HepG2 (cell line): ENCODE measurements around the gene ANO1. TPM values are rescaled to one million over a fixed set of nuclear protein-coding genes. Genes with fewer than 3 reads are reported as not detected.

Experiments
- ATAC-seq: fragments of 200-7000 bp; cut with Tn5 transposase; 3 replicates; pipeline ENCODE4 v1.9.1; 2020; ENCODE audit warnings: mild to moderate bottlenecking, moderate library complexity
- BruUV-seq: library from RNA; stranded (reverse); fragments of 400-500 nt; replicated peaks from 2 replicates; lab custom pipeline; 2021; lab: Mats Ljungman, UMichigan
- CTCF ChIA-PET: fragments of 300-600 bp; formaldehyde crosslinking; extraction: SDS; loops from one replicate; lab custom pipeline; 2021; ENCODE audit warnings: low total read pairs, inconsistent platforms, low intra/inter-chr PET ratio; lab: Yijun Ruan, JAX
- POLR2A ChIA-PET: fragments of 350-600 bp; sonication (Branson Sonifier 250); formaldehyde crosslinking; loops from one replicate; lab custom pipeline; 2020; ENCODE audit warnings: antibody characterized with exemption, inconsistent platforms; lab: Yijun Ruan, JAX
- DNase-seq: peaks from one replicate; pipeline ENCODE4 v3.0.0-alpha.2; 2015; ENCODE audit warnings: low spot score
- FAIRE-seq: peaks from 3 replicates; lab custom pipeline; 2011; peaks lifted over from hg19 to GRCh38; lab: Jason Lieb, UNC
- H2AFZ ChIP-seq: one replicate; pipeline ENCODE4 v1.6.1; 2011; ENCODE audit warnings: low read length, inconsistent platforms
- H3K27ac ChIP-seq: fragments of 300-600 bp; 3 replicates; pipeline ENCODE4 v1.8.0; 2011; ENCODE audit warnings: mixed run types, mild to moderate bottlenecking, mixed read lengths, low read length, inconsistent platforms; ENCODE audit not compliant: insufficient read depth; ENCODE audit errors: extremely low read length
- H3K27me3 ChIP-seq, 2 experiments: fragments of 200-600 bp in 1 of 2; 2 replicates in 1 of 2; 3 replicates in 1 of 2; pipeline versions ENCODE4 v1.6.0 to v1.8.0; 2011; ENCODE audit warnings: low read length in 2 of 2, mild to moderate bottlenecking in 2 of 2, moderate library complexity in 2 of 2, inconsistent platforms in 1 of 2; ENCODE audit not compliant: insufficient read depth in 2 of 2, control insufficient read depth in 1 of 2
- H3K36me3 ChIP-seq, 2 experiments: fragments of 200-600 bp in 1 of 2; replicated peaks in 1 of 2; 2 replicates in 1 of 2; 3 replicates in 1 of 2; pipeline versions ENCODE4 v1.5.1 to v1.8.0; 2011; ENCODE audit warnings: low read length in 2 of 2, inconsistent platforms in 1 of 2; ENCODE audit not compliant: insufficient read depth in 2 of 2, control insufficient read depth in 1 of 2
- H3K4me1 ChIP-seq: 2 replicates; pipeline ENCODE4 v1.5.1; 2012; ENCODE audit warnings: low read length, inconsistent platforms; ENCODE audit not compliant: insufficient read depth
- H3K4me2 ChIP-seq: 2 replicates; pipeline ENCODE4 v1.6.0; 2011; ENCODE audit warnings: low read depth, low read length, inconsistent platforms
- H3K4me3 ChIP-seq, 3 experiments: fragments of 200-600 bp in 1 of 3; sonication (generic), shearing (Covaris generic) in 1 of 3; replicated peaks in 1 of 3; 2 replicates each; pipeline ENCODE4 v1.5.1; 2011 to 2016; ENCODE audit warnings: low read length in 3 of 3, inconsistent platforms in 2 of 3, low read depth in 2 of 3, mild to moderate bottlenecking in 2 of 3, control low read depth in 1 of 3, mixed read lengths in 1 of 3; ENCODE audit not compliant: insufficient read depth in 1 of 3
- H3K79me2 ChIP-seq: one replicate; pipeline ENCODE4 v1.6.1; 2011; ENCODE audit warnings: low read length, inconsistent platforms; ENCODE audit not compliant: insufficient read depth
- H3K9ac ChIP-seq: 2 replicates; pipeline ENCODE4 v1.6.0; 2011; ENCODE audit warnings: mild to moderate bottlenecking, low read depth, low read length, inconsistent platforms; ENCODE audit not compliant: insufficient read depth
- H3K9me3 ChIP-seq: 2 replicates; pipeline ENCODE4 v1.5.1; 2012; ENCODE audit warnings: mild to moderate bottlenecking, low read length
- H4K20me1 ChIP-seq: 2 replicates; pipeline ENCODE4 v1.6.0; 2011; ENCODE audit warnings: inconsistent platforms, mild to moderate bottlenecking, low read length, moderate library complexity; ENCODE audit not compliant: insufficient read depth
- AGO1 ChIP-seq: fragments of 200-400 bp; formaldehyde crosslinking; IDR thresholded peaks from 2 replicates; pipeline ENCODE4 v1.6.1; 2017; ENCODE audit warnings: mild to moderate bottlenecking, low read depth, low read length, moderate library complexity; ENCODE audit not compliant: poor library complexity, severe bottlenecking
- BATF2 ChIP-seq: sonication (generic); formaldehyde crosslinking; IDR thresholded peaks from 2 replicates; pipeline ENCODE4 v1.8.0; 2022; ENCODE audit warnings: mild to moderate bottlenecking, missing genetic modification reagents, moderate library complexity
- FIP1L1 ChIP-seq: fragments of 200-400 bp; formaldehyde crosslinking; IDR thresholded peaks from 2 replicates; pipeline ENCODE4 v1.6.1; 2018; ENCODE audit warnings: low read depth, mild to moderate bottlenecking, low read length, moderate library complexity, borderline replicate concordance; ENCODE audit not compliant: insufficient read depth
- HNRNPH1 ChIP-seq: fragments of 200-400 bp; formaldehyde crosslinking; optimal IDR thresholded peaks from 2 replicates; pipeline ENCODE3; 2017; ENCODE audit warnings: mild to moderate bottlenecking, low read depth, low read length
- KLF9 ChIP-seq: IDR thresholded peaks from 2 replicates; pipeline ENCODE4 v1.6.1; 2016; ENCODE audit warnings: low read depth
- NCOA2 ChIP-seq: sonication (generic); formaldehyde crosslinking; IDR thresholded peaks from 2 replicates; pipeline ENCODE4 v1.8.0; 2022; ENCODE audit warnings: inconsistent platforms
- PAF1 ChIP-seq: IDR thresholded peaks from 2 replicates; pipeline ENCODE4 v1.6.1; 2016; ENCODE audit warnings: missing genetic modification reagents, missing compliant biosample characterization
- SPEN ChIP-seq: sonication (generic); formaldehyde crosslinking; IDR thresholded peaks from 2 replicates; pipeline ENCODE4 v1.5.1; 2020; ENCODE audit warnings: low read depth, mild to moderate bottlenecking, missing genetic modification reagents
- STAT5B ChIP-seq: sonication (generic); formaldehyde crosslinking; IDR thresholded peaks from 2 replicates; pipeline ENCODE4 v1.4.0; 2020; ENCODE audit warnings: missing genetic modification reagents
- TFE3 ChIP-seq: IDR thresholded peaks from 2 replicates; pipeline ENCODE4 v1.6.1; 2016
- ZBTB21 ChIP-seq: sonication (generic); formaldehyde crosslinking; IDR thresholded peaks from 2 replicates; pipeline ENCODE4 v1.4.0; 2020; ENCODE audit warnings: missing genetic modification reagents
- ZFP1 ChIP-seq: IDR thresholded peaks from 2 replicates; pipeline ENCODE4 v1.6.1; 2016
- ZKSCAN1 ChIP-seq: fragments of 150-350 bp; IDR thresholded peaks from 2 replicates; pipeline ENCODE4 v1.6.1; 2014; ENCODE audit warnings: low read length
- WGBS: methylation state at CpG from one replicate; pipeline ENCODE4 v1.1.6; 2017; ENCODE audit warnings: low lambda C conversion rate; 5-methylcytosine and 5-hydroxymethylcytosine counted together
- in situ Hi-C: cut with HindIII; loops from 2 replicates; pipeline ENCODE4 v1.10.0; 2017; ENCODE audit warnings: low pct_unique_long_range_greater_than_20kb; ENCODE audit not compliant: extremely low pct_ligation_motif_present
- intact Hi-C: fragments of 100-400 bp; cut with micrococcal nuclease; formaldehyde crosslinking; loops from one replicate; pipeline ENCODE4 v1.10.0; 2022; ENCODE audit not compliant: unreplicated experiment
- polyA plus RNA-seq, 8 experiments: library from polyadenylated mRNA; depleted of rRNA in 3 of 8; stranded (reverse) in 7 of 8; unstranded in 1 of 8; fragments of >200 nt; fragmentation: Illumina TruSeq in 4 of 8; extraction: Trizol in 4 of 8; gene quantifications; 2 replicates each; pipeline versions ENCODE4 v1.2.1 to v1.2.3, GENCODE V29; 2011 to 2016; ENCODE audit warnings: low read depth in 4 of 8, missing spikeins in 1 of 8, mixed read lengths in 1 of 8; ENCODE audit not compliant: insufficient read depth in 1 of 8
- total RNA-seq, 5 experiments: library from RNA; depleted of rRNA; stranded (reverse); fragments of >200 nt; fragmentation: Illumina TruSeq; extraction: Trizol; gene quantifications; 2 replicates each; pipeline ENCODE4 v1.2.3, GENCODE V29; 2016; ENCODE audit warnings: low read depth in 1 of 5

ANO1 gene
- total and polyA plus RNA-seq, 2 of the 13 experiments (the other 11 are each of a cell fraction or from before 2014, with no cell fraction given): not detected

DNA sequence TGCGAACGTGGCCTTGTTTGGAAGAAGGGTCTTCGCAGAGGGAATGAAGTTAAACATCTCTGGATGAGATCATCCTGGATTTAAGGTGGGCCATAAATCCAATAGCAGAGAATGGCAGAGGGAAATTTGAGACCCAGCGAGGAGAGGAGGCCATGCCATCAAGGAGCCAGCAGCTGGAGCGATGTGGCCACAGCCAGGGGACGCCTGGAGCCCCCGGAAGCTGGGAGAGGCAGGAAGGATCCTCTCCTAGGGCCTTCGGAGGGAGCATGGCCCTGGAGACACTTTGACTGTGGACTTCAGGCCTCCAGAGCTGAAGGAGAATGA lies 22.1 kb downstream of the ANO1 start:
- in situ Hi-C loops (no loop called here), intact Hi-C loops (no loop called here)
- CTCF ChIA-PET: no interaction called here
- TF ChIP-seq PAF1 (CRISPR knock-in tag) (no peak), ZBTB21 (no peak), HNRNPH1 (no peak), AGO1 (no peak), TFE3 (CRISPR knock-in tag) (no peak), BATF2 (CRISPR knock-in tag) (no peak), NCOA2 (no peak), FIP1L1 (no peak), ZFP1 (CRISPR knock-in tag) (no peak), SPEN (CRISPR knock-in tag) (no peak), KLF9 (CRISPR knock-in tag) (no peak), ZKSCAN1 (no peak), STAT5B (no peak)
- H3K27ac ChIP-seq: no peak overlapping the region
- no peak overlapping the region for H2AFZ ChIP-seq
- ATAC-seq (no peak), FAIRE-seq (no peak), DNase-seq (no peak)
- POLR2A ChIA-PET: no interaction called here
- H3K27me3 ChIP-seq: peaks cover 32 to 87% of the 10 kb centered on the region in 2 experiments
- H3K4me1 ChIP-seq: no peaks in the 10 kb centered on the region
- no peaks in the 10 kb centered on the region for H3K9me3 ChIP-seq
- no TSS peak for BruUV-seq
- 43% methylated on average over 7 of the region's 8 CpGs for WGBS
- no peaks in the 10 kb centered on the region for H3K79me2 ChIP-seq
- no peaks in the 10 kb centered on the region for H4K20me1 ChIP-seq
- H3K4me3 ChIP-seq: no peak overlapping the region
- no peak overlapping the region for H3K4me2 ChIP-seq
- no peaks in the 10 kb centered on the region for H3K36me3 ChIP-seq
- no peak overlapping the region for H3K9ac ChIP-seq
